HCT116 (cell line): ENCODE data around the gene ABHD2. TPM values are rescaled to one million over a fixed set of nuclear protein-coding genes. Genes with fewer than 3 reads are reported as not detected.

Experiments used
- ATAC-seq: fragments of 200-7000 bp; cut with Tn5 transposase; 2 replicates; pipeline ENCODE4 v1.9.1; 2020; ENCODE audit warnings: mild to moderate bottlenecking, moderate library complexity
- BruUV-seq: library from RNA; stranded (reverse); fragments of 400-500 nt; replicated peaks from 2 replicates; lab custom pipeline; 2021; lab: Mats Ljungman, UMichigan
- CTCF ChIA-PET: fragments of 300-600 bp; sonication (Branson Sonifier 250); formaldehyde crosslinking; loops from one replicate; lab custom pipeline; 2021; ENCODE audit warnings: antibody characterized with exemption; lab: Charles Lee
- POLR2A ChIA-PET: fragments of 300-600, 350-600 bp; sonication (Branson Sonifier 250); formaldehyde crosslinking; loops from one replicate; lab custom pipeline; 2021; ENCODE audit warnings: antibody characterized with exemption; lab: Charles Lee
- RAD21 ChIA-PET, 2 experiments: fragments of 300-600 bp; sonication (Branson Sonifier 250); formaldehyde crosslinking; loops; one replicate each; lab custom pipeline; 2023; ENCODE audit warnings: low total read pairs in 2 of 2; ENCODE audit not compliant: uncharacterized antibody in 2 of 2, unreplicated experiment in 2 of 2, low non-redundant PET in 1 of 2; lab: Charles Lee
- DNase-seq: peaks from one replicate; pipeline ENCODE4 v3.0.0-alpha.2; 2010; ENCODE audit warnings: low read depth, low spot score
- H2AFZ ChIP-seq: fragments of 200-600 bp; shearing (Covaris generic), sonication (generic); 2 replicates; pipeline ENCODE4 v1.6.1; 2017; ENCODE audit warnings: low read depth, mixed run types, mixed read lengths, antibody characterized with exemption, low read length; ENCODE audit not compliant: poor library complexity, severe bottlenecking
- H3K27ac ChIP-seq: 2 replicates; pipeline ENCODE4 v1.5.1; 2012; ENCODE audit warnings: low read depth, low read length
- H3K27me3 ChIP-seq: fragments of 200-600 bp; sonication (generic); 2 replicates; pipeline ENCODE4 v1.6.1; 2016; ENCODE audit warnings: mixed run types, low read length, mixed read lengths; ENCODE audit not compliant: insufficient read depth
- H3K36me3 ChIP-seq, 2 experiments: fragments of 200-500 bp in 1 of 2; fragments of 200-600 bp in 1 of 2; sonication (Bioruptor generic) in 1 of 2; sonication (generic) in 1 of 2; 2 replicates each; pipeline versions ENCODE4 v1.5.1 to v1.6.1; 2014 to 2016; ENCODE audit warnings: low read length in 2 of 2, inconsistent platforms in 1 of 2, mixed read lengths in 1 of 2, mixed run types in 1 of 2; ENCODE audit not compliant: insufficient read depth in 2 of 2, control insufficient read depth in 1 of 2
- H3K4me1 ChIP-seq, 2 experiments: fragments of 200-600 bp in 1 of 2; sonication (generic) in 1 of 2; 2 replicates each; pipeline versions ENCODE4 v1.5.1 to v1.6.1; 2012 to 2017; ENCODE audit warnings: low read length in 2 of 2, inconsistent platforms in 1 of 2, mild to moderate bottlenecking in 1 of 2, mixed read lengths in 1 of 2, mixed run types in 1 of 2, moderate library complexity in 1 of 2; ENCODE audit not compliant: insufficient read depth in 2 of 2, control insufficient read depth in 1 of 2
- H3K4me2 ChIP-seq: fragments of 200-600 bp; sonication (generic); 2 replicates; pipeline ENCODE4 v1.6.1; 2017; ENCODE audit warnings: mixed run types, low read length, mixed read lengths
- H3K4me3 ChIP-seq, 2 experiments: fragments of 200-600 bp in 1 of 2; sonication (generic) in 1 of 2; replicated peaks in 1 of 2; 2 replicates each; pipeline ENCODE4 v1.5.1; 2011 to 2016; ENCODE audit warnings: low read length in 2 of 2, control low read depth in 1 of 2, low read depth in 1 of 2, mild to moderate bottlenecking in 1 of 2, mixed read lengths in 1 of 2, mixed run types in 1 of 2
- H3K79me2 ChIP-seq: fragments of 200-600 bp; sonication (generic); 2 replicates; pipeline ENCODE4 v1.6.1; 2017; ENCODE audit warnings: mild to moderate bottlenecking, mixed run types, low read length, moderate library complexity, mixed read lengths; ENCODE audit not compliant: insufficient read depth
- H3K9ac ChIP-seq: fragments of 200-600 bp; sonication (generic); 2 replicates; pipeline ENCODE4 v1.6.1; 2016; ENCODE audit warnings: low read length, mixed read lengths
- H3K9me2 ChIP-seq: fragments of 200-600 bp; sonication (generic), shearing (Covaris generic); 2 replicates; pipeline ENCODE4 v1.6.1; 2017; ENCODE audit warnings: mixed run types, mild to moderate bottlenecking, moderate library complexity; ENCODE audit not compliant: insufficient read depth
- H3K9me3 ChIP-seq, 2 experiments: fragments of 200-500 bp in 1 of 2; fragments of 200-600 bp in 1 of 2; sonication (Bioruptor generic) in 1 of 2; sonication (generic) in 1 of 2; 2 replicates each; pipeline ENCODE4 v1.6.1; 2014 to 2017; ENCODE audit warnings: low read length in 2 of 2, mixed read lengths in 2 of 2, inconsistent platforms in 1 of 2, low read depth in 1 of 2, mild to moderate bottlenecking in 1 of 2, mixed run types in 1 of 2, moderate library complexity in 1 of 2; ENCODE audit not compliant: control insufficient read depth in 1 of 2, insufficient read depth in 1 of 2
- H4K20me1 ChIP-seq: fragments of 200-600 bp; sonication (generic), shearing (Covaris generic); 2 replicates; pipeline ENCODE4 v1.6.1; 2017; ENCODE audit warnings: mixed run types, mild to moderate bottlenecking, moderate library complexity; ENCODE audit not compliant: insufficient read depth
- CBX3 ChIP-seq: IDR thresholded peaks from 2 replicates; pipeline ENCODE4 v1.6.1; 2012; ENCODE audit warnings: low read depth
- EGR1 ChIP-seq: IDR thresholded peaks from 2 replicates; pipeline ENCODE4 v1.6.1; 2012; ENCODE audit warnings: low read depth
- ELF1 ChIP-seq: IDR thresholded peaks from 2 replicates; pipeline ENCODE4 v1.6.1; 2012; ENCODE audit warnings: low read depth, borderline replicate concordance
- POLR2A ChIP-seq: IDR thresholded peaks from 2 replicates; pipeline ENCODE4 v1.7.0; 2011; ENCODE audit warnings: borderline replicate concordance; ENCODE audit not compliant: insufficient read depth, insufficient read length; ENCODE audit errors: extremely low read depth
- POLR2AphosphoS5 ChIP-seq: IDR thresholded peaks from 2 replicates; pipeline ENCODE4 v1.6.1; 2011; ENCODE audit warnings: mild to moderate bottlenecking, low read depth, low read length, moderate library complexity
- REST ChIP-seq: IDR thresholded peaks from 2 replicates; pipeline ENCODE4 v1.6.1; 2012; ENCODE audit warnings: low read depth
- SIN3A ChIP-seq: IDR thresholded peaks from 2 replicates; pipeline ENCODE4 v1.6.1; 2012; ENCODE audit warnings: low read depth
- SP1 ChIP-seq: IDR thresholded peaks from 2 replicates; pipeline ENCODE4 v1.6.1; 2012; ENCODE audit warnings: low read depth
- TCF7L2 ChIP-seq: IDR thresholded peaks from 2 replicates; pipeline ENCODE4 v1.7.0; 2011; ENCODE audit warnings: borderline replicate concordance, inconsistent platforms; ENCODE audit not compliant: insufficient read depth, insufficient read length; ENCODE audit errors: extremely low read depth
- ZBTB33 ChIP-seq: IDR thresholded peaks from 2 replicates; pipeline ENCODE4 v1.6.1; 2011; ENCODE audit warnings: mild to moderate bottlenecking, low read length, moderate library complexity; ENCODE audit not compliant: insufficient replicate concordance; ENCODE audit errors: extremely low read depth
- intact Hi-C: fragments of 100-400 bp; cut with micrococcal nuclease; formaldehyde crosslinking; loops from 2 replicates; pipeline ENCODE4 v1.10.0; 2022
- total RNA-seq: library from RNA; stranded (reverse); gene quantifications from one replicate; pipeline ENCODE4 v1.2.1, GENCODE V29; 2021; ENCODE audit not compliant: unreplicated experiment
- TF ChIP-seq, protein P1 (sequence below): IDR thresholded peaks from 2 replicates; pipeline ENCODE4 v1.6.1; 2012
- TF ChIP-seq, protein P2 (sequence below), 3 experiments: fragments of 200-600 bp in 1 of 3; sonication (generic) in 1 of 3; IDR thresholded peaks in 2 of 3; conservative IDR thresholded peaks in 1 of 3; 2 replicates each; pipeline ENCODE4 v1.5.1; 2012 to 2017; ENCODE audit warnings: low read depth in 2 of 3, low read length in 2 of 3, antibody characterized with exemption in 1 of 3, borderline replicate concordance in 1 of 3, control low read depth in 1 of 3, mild to moderate bottlenecking in 1 of 3, mixed read lengths in 1 of 3, mixed run types in 1 of 3, moderate library complexity in 1 of 3; ENCODE audit not compliant: insufficient read depth in 1 of 3
- TF ChIP-seq, protein P3 (sequence below): IDR thresholded peaks from 2 replicates; pipeline ENCODE4 v1.6.1; 2012

The ABHD2 gene
- total RNA-seq, 1 experiment from 2014 or later = 40.8 TPM

- peaks cover 29 to 52% of the 10 kb centered on the region in 2 experiments for H3K4me1 ChIP-seq
- no peak for DNase-seq
- BruUV-seq = no TSS peak
- no peak overlapping the region for H3K4me3 ChIP-seq
- no peak for TF ChIP-seq ZBTB33
- TF ChIP-seq CBX3 = no peak
- TF ChIP-seq, protein P1, sequence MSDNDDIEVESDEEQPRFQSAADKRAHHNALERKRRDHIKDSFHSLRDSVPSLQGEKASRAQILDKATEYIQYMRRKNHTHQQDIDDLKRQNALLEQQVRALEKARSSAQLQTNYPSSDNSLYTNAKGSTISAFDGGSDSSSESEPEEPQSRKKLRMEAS = no peak
- TF ChIP-seq REST = no peak
- no peak for TF ChIP-seq POLR2A
- no peak for TF ChIP-seq TCF7L2
- TF ChIP-seq POLR2AphosphoS5 = no peak
- no peak for TF ChIP-seq SP1
- TF ChIP-seq ELF1 = no peak
- TF ChIP-seq, protein P2, sequence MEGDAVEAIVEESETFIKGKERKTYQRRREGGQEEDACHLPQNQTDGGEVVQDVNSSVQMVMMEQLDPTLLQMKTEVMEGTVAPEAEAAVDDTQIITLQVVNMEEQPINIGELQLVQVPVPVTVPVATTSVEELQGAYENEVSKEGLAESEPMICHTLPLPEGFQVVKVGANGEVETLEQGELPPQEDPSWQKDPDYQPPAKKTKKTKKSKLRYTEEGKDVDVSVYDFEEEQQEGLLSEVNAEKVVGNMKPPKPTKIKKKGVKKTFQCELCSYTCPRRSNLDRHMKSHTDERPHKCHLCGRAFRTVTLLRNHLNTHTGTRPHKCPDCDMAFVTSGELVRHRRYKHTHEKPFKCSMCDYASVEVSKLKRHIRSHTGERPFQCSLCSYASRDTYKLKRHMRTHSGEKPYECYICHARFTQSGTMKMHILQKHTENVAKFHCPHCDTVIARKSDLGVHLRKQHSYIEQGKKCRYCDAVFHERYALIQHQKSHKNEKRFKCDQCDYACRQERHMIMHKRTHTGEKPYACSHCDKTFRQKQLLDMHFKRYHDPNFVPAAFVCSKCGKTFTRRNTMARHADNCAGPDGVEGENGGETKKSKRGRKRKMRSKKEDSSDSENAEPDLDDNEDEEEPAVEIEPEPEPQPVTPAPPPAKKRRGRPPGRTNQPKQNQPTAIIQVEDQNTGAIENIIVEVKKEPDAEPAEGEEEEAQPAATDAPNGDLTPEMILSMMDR (IDR thresholded peaks at IDR 0.05 in 2 of 3, conservative IDR thresholded peaks at IDR 0.05 in 1 of 3; ENCODE audit: borderline replicate concordance in 1 of 3, insufficient read depth in 1 of 3, low read depth in 2 of 3, low read length in 2 of 3) = no peak
- no peak for TF ChIP-seq EGR1
- TF ChIP-seq SIN3A = no peak
- TF ChIP-seq, protein P3, sequence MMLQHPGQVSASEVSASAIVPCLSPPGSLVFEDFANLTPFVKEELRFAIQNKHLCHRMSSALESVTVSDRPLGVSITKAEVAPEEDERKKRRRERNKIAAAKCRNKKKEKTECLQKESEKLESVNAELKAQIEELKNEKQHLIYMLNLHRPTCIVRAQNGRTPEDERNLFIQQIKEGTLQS = no peak
- H3K27ac ChIP-seq = no peak overlapping the region
- H3K27me3 ChIP-seq = no peaks in the 10 kb centered on the region
- RAD21 ChIA-PET = no interaction called here
- CTCF ChIA-PET = no interaction called here
- no peaks in the 10 kb centered on the region for H3K9me3 ChIP-seq
- POLR2A ChIA-PET = no interaction called here
- no peaks in the 10 kb centered on the region for H3K9me2 ChIP-seq
- no peak overlapping the region for H3K4me2 ChIP-seq
- no peak overlapping the region for H2AFZ ChIP-seq
- intact Hi-C loops = no loop called here
- H4K20me1 ChIP-seq = no peaks in the 10 kb centered on the region; the same call in 1 of the 2 replicates
- ATAC-seq = no peak
- H3K9ac ChIP-seq = no peak overlapping the region
- no peaks in the 10 kb centered on the region for H3K79me2 ChIP-seq
- H3K36me3 ChIP-seq = no peaks in the 10 kb centered on the region
These were observed 21.8 kb downstream of the ABHD2 start for GRCh38 chr15:89110060-89110459.
